HG02678 (cell line): ENCODE data around the gene MEAK7.

Experiments
- ATAC-seq: cut with Tn5 transposase; IDR thresholded peaks from one replicate; pipeline ENCODE4 v1.9.1; 2021; ENCODE audit warnings: mild to moderate bottlenecking, moderate library complexity; ENCODE audit not compliant: unreplicated experiment

Gene MEAK7

DNA sequence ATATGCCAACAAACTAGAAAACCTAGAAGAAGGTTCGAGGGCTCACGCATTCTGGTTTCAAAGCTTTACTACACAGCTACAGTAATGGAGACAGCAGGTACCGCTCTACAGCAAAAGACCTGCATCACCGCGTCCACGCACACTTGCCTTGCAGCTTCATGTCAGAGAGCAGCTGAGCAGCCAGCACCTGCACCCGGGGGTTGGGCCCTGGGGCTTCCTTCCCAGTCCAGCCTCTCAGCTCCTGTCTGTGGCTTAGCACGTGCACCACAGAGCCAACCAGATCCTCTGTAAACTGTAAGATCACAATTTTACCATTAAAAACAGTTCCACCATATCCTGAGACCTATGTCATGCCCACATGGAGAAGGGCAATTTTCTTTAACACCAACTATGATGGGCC lies 15.3 kb downstream of the MEAK7 start:
- no peak for ATAC-seq

GRCh38 chr16:84487358-84487757 lies 17.1 kb downstream of the MEAK7 start:
- no peak for ATAC-seq

GRCh38 chr16:84486551-84487235 lies 17.8 kb downstream of the MEAK7 start:
- no peak for ATAC-seq

DNA sequence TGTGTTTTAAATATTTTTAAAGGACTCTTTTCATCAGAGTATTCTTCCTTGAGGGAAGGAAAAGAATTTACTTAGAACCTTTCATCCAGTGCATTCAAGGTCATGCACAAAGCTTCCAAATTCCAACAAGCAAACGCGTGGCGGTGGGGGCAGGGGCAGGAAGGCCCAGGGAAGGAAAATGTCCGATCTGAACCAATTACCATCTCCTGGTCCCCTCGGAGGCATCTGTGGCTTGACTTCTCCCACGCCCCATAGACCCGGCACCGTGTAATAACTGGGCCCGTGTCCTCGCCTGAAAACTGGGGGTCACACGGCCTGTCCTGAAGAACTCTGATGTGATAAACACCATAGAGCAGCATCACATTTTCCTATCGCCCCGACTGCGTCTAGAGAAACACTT lies 18.3 kb downstream of the MEAK7 start:
- no peak for ATAC-seq

DNA sequence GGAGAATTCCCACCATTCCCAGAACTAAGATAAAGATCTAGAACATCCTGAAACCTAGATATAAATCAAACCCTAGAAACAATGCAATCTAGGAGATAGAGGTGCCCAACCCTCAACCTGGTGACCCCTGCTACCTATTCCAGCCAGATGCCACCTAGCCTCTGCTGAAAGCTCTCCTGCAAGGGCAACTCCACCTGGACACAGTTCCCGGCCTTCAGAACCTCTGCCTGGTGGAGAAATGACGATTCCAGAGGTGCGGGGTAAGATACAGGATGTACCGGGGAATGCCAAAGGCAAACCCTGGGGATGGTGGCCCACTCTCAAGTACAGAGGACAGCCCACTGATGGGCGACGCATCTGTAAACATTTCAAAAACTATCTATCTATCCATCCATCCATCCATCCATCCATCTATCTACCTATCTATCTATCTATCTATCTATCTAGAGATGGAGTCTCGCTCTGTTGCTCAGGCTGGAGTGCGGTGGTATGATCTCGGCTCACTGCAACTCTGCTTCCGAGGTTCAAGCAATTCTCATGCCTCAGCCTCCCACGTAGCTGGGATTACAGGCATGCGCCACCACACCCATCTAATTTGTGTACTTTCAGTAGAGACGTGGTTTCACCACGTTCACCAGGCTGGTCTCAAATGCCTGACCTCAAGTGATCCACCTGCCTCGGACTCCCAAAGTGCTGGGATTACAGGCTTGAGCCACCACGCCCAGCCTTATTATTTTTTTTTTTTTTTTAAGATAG lies 19.0 kb downstream of the MEAK7 start:
- ATAC-seq = no peak

DNA sequence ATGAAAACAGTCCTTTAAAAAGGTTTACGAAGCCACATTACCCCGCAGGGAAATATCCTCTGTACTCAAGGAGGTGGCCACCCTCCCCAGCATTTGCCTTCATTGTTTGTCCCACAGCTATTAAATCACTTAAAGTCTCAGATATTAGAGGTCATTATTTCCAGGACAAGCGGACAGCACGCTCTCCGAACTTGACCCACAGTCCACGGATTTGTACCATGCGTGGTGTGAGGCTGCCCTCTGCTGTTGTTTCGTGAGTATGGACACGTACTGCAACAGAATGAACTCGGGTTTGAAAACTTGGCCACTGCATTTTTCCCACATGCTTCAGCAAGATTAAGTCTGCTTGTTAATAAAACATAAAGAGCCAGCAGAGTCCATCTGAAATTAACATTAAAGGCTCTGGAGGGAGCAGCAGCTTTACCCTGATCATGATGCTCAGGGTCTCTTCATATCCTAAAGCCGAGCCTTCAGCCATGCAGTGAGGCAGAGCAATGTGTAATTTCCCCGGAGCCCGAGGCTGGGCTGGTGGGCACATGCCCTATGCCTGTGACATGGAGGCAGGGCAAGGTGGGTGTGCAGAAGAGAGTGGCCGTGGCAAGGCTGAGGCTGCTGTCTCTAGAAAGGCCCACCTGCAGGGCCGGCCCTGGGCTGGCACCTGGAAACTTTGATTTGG lies 19.7 kb downstream of the MEAK7 start:
- no peak for ATAC-seq

DNA sequence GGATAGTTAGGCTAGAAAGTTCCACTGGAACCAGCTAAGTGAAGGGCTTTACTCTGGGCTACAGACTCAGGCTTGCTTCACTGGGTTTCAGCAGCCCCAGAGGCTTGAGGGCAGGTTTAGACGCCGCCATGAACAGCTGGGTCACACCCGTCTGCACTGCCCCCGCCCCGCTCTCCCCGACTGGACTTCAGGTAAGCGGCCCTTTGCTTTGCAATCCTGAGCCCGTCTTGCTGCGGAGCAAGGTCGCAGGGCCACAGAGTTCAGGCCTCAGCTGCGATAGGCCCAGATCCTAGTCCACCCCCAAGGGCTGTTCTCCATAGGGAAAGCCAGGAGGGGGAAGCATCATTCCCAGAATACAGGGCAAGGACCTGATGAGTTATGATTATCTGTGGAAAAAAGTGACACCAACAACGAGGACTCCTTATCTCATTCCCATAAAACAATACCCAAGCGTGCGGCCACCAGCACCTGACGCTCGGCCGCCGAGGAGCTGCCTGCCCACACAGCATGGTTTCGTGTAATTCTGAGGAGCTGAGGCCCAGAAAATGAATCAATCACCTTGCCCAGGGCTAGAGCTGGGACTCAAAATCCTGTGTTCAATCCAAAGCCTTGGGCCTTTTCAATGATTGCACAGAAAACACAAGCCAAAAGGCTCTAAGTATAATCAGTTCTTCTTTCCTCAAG lies 20.4 kb downstream of the MEAK7 start:
- ATAC-seq = no peak

GRCh38 chr16:84482951-84483881 lies 21.2 kb downstream of the MEAK7 start:
- ATAC-seq = no peak

GRCh38 chr16:84482001-84482891 lies 22.2 kb downstream of the MEAK7 start:
- no peak for ATAC-seq

- ATAC-seq = no peak
Observed at GRCh38 chr16:84481051-84481735, 23.3 kb downstream of the MEAK7 start.

DNA sequence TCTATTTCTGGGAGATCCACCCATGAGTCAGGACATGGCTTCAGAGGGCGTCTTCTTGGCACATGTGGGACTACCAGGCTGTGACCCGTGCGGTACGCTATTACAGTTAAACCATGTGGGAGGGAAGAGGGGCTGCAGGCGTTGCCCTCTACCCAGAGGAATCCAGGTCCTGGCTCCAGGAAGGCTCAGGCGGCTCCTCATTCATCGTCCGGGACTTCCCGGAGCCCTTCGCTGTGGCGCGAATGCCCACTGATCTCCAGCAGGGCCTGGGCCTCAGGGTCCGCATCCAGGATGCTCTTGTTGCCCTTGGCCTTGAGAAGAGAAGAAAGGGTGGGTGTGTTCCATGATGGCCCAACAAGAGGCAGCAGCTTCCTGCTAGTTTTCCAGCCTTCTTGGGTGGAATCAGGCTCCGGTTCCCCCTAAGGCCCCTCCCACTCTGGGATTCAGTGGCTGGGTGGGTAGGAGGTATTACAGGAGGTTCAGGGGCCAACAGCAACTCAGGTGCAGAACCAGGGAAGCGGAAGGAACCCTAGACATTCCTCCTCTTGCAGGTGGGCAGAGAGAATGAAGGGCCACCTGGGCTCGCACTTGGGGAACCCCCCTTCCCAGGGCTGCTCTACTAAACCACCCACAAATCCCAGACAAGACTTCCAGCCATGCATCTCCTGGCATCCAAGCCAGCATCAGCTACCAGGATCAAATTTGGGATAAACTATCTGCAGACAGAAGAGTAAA lies 24.6 kb downstream of the MEAK7 start:
- ATAC-seq = no peak

- ATAC-seq = no peak
Observed at GRCh38 chr16:84478172-84478947, 26.1 kb downstream of the MEAK7 start.

DNA sequence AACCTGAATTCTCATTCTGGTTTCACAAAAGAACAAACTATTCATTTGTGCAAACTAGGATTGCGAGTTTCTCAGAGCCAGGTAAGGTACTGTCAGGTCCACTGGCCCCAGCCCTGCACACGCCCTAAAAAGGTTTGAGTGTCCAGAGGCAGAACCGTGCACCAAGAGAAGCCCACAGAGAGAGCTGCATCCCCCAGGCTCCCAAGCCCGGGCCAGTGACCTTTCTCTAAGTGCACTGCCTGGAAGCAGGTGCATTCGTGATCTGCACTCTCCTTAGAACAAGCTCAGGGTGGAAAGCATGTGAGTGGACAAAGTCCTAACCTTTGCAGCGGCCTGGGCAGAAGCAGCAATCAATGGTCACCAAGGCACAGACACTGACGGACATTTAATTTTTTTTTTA lies 26.8 kb downstream of the MEAK7 start:
- no peak for ATAC-seq

GRCh38 chr16:84476401-84476800 lies 28.1 kb downstream of the MEAK7 start:
- no peak for ATAC-seq

DNA sequence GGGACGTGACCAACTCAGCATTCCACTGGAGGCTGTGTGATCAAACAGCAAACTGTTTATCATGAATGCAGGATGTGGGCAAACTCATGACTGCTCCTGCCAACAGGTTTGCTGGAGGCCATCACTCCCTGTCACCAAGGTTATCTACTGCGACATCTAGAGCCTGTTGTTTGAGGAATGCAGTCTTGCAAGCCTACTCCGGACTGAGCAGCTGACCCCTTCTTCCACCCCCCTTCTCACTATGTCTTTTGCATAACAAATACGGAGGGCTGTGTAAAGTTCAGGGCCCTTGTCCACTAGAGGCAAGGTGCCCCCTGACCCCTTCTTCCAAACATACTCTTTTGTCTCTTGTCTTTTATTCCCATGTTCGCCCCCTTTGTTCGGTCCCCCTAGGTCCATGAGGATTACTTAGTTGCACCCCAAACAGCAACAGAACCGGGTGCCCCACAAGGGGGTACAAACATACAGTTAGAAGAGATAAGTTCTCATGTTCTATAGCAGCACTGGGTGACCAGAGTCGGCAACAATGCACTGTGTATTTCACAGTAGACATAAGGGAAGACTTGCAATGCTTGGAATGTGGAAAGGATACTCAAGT lies 28.7 kb downstream of the MEAK7 start:
- no peak for ATAC-seq

GRCh38 chr16:84471966-84472365 lies 32.5 kb downstream of the MEAK7 start:
- ATAC-seq = no peak

DNA sequence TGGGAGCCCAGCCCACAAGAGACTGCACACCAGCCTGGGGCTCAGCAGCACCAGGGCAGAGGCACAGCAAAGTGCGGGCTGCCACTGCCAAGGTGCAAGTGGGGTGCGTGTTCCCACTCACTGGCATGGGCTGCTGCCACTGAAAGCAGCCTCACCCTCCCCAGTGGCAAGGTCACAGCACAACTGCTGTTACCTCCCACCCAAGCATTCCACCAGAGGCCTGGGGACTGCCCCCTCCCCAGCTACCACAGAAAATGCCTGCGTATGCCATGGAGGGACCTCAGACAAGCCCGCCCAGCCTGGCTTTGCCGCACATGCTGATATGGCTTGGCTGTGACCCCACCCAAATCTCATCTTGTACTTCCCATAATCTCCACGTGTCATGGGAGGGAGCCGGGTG lies 33.1 kb downstream of the MEAK7 start:
- no peak for ATAC-seq
